ENCODE data around the gene AFF2.
"Not testable (repeated sequence)": the region's sequence is repeated elsewhere in the genome, so short reads cannot be mapped to it uniquely, and the experiment has no call there.

The AFF2 gene

GRCh38 chrX:148634591-148634990 is 134.2 kb downstream of the AFF2 start:
- no peak for DNase-seq (ENCODE audit: low read depth in 2 of 2)

GRCh38 chrX:148643460-148643859 is 143.0 kb downstream of the AFF2 start:
- DNase-seq (ENCODE audit: low read depth in 2 of 2) = no peak

- no peak for DNase-seq (ENCODE audit: low read depth in 2 of 2)
Observed at GRCh38 chrX:148647651-148648050, 147.2 kb downstream of the AFF2 start.

- no peak for DNase-seq (ENCODE audit: low read depth in 2 of 2)
Observed at GRCh38 chrX:148649145-148649795, 148.9 kb downstream of the AFF2 start.

GRCh38 chrX:148658115-148658730 is 157.8 kb downstream of the AFF2 start:
- DNase-seq (ENCODE audit: low read depth in 2 of 2) = no peak

GRCh38 chrX:148659481-148659880 is 159.1 kb downstream of the AFF2 start:
- no peak for DNase-seq (ENCODE audit: low read depth in 2 of 2)

- DNase-seq (ENCODE audit: low read depth in 2 of 2) = no peak
Observed at GRCh38 chrX:148661035-148661434, 160.6 kb downstream of the AFF2 start.

GRCh38 chrX:148662014-148662413 is 161.6 kb downstream of the AFF2 start:
- DNase-seq (ENCODE audit: low read depth in 2 of 2) = no peak

GRCh38 chrX:148664171-148664570 is 163.8 kb downstream of the AFF2 start:
- no peak for DNase-seq (ENCODE audit: low read depth in 2 of 2)

- no peak for DNase-seq (ENCODE audit: low read depth in 2 of 2)
Observed at GRCh38 chrX:148664995-148665394, 164.6 kb downstream of the AFF2 start.

GRCh38 chrX:148669175-148669574 is 168.8 kb downstream of the AFF2 start:
- DNase-seq (ENCODE audit: low read depth in 2 of 2) = not testable (repeated sequence)

GRCh38 chrX:148670277-148670676 is 169.9 kb downstream of the AFF2 start:
- no peak for DNase-seq (ENCODE audit: low read depth in 2 of 2)

- no peak for DNase-seq (ENCODE audit: low read depth in 2 of 2)
Observed at GRCh38 chrX:148672517-148672916, 172.1 kb downstream of the AFF2 start.

- no peak for DNase-seq (ENCODE audit: low read depth in 2 of 2)
Observed at GRCh38 chrX:148681605-148682004, 181.2 kb downstream of the AFF2 start.

GRCh38 chrX:148682206-148682605 is 181.8 kb downstream of the AFF2 start:
- no peak for DNase-seq (ENCODE audit: low read depth in 2 of 2)

- DNase-seq (ENCODE audit: low read depth in 2 of 2) = no peak
Observed at GRCh38 chrX:148691456-148691855, 191.0 kb downstream of the AFF2 start.

- no peak for DNase-seq (ENCODE audit: low read depth in 2 of 2)
Observed at GRCh38 chrX:148695255-148695654, 194.8 kb downstream of the AFF2 start.

- no peak for DNase-seq (ENCODE audit: low read depth in 2 of 2)
Observed at GRCh38 chrX:148698221-148698620, 197.8 kb downstream of the AFF2 start.

- DNase-seq (ENCODE audit: low read depth in 2 of 2) = no peak
Observed at GRCh38 chrX:148700021-148700420, 199.6 kb downstream of the AFF2 start.

- no peak for DNase-seq (ENCODE audit: low read depth in 2 of 2)
Observed at GRCh38 chrX:148713981-148714380, 213.6 kb downstream of the AFF2 start.

GRCh38 chrX:148715361-148715760 is 214.9 kb downstream of the AFF2 start:
- DNase-seq (ENCODE audit: low read depth in 2 of 2) = no peak

- DNase-seq (ENCODE audit: low read depth in 2 of 2) = no peak
Observed at GRCh38 chrX:148722966-148723365, 222.5 kb downstream of the AFF2 start.

GRCh38 chrX:148723551-148723950 is 223.1 kb downstream of the AFF2 start:
- DNase-seq (ENCODE audit: low read depth in 2 of 2) = no peak

- no peak for DNase-seq (ENCODE audit: low read depth in 2 of 2)
Observed at GRCh38 chrX:148728901-148729300, 228.5 kb downstream of the AFF2 start.
